ENCODE results near the gene DOCK2.

GRCh38 chr5:169591636-169592035 lies 45.4 kb upstream of the DOCK2 start:
- TF ChIP-seq CTCF (IDR thresholded peaks at IDR 0.05) (no peak), ZFX (IDR thresholded peaks at IDR 0.05; ENCODE audit: borderline replicate concordance) (no peak)
